ENCODE data around the gene IGF1R.

The IGF1R gene

GRCh38 chr15:98724048-98724447 is 75.7 kb downstream of the IGF1R start:
- no peak for DNase-seq (ENCODE audit: low read depth in 4 of 4, low spot score in 1 of 4)

- no peak for DNase-seq (ENCODE audit: low read depth in 4 of 4, low spot score in 1 of 4)
Measured at GRCh38 chr15:98724494-98724893, 76.2 kb downstream of the IGF1R start.

DNA sequence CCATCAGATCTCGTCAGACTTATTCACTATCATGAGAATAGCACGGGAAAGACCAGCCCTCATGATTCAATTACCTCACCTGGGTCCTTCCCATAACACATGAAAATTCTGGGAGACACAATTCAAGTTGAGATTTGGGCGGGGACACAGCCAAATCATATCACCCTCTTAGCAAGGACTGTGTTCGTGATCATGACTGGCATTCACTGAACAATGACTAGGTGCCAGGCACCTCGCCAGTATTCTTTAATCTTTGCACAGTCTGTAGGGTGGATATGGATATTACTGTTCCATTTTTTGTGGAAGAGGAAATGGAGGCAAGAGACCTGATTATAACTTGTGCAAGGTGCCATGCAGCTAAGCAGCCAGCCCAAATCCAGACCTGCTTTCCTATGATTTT is 77.5 kb downstream of the IGF1R start:
- no peak for DNase-seq (ENCODE audit: low read depth in 4 of 4, low spot score in 1 of 4)

- DNase-seq (ENCODE audit: low read depth in 4 of 4, low spot score in 1 of 4): no peak
Measured at GRCh38 chr15:98727115-98728040, 79.0 kb downstream of the IGF1R start.

GRCh38 chr15:98728082-98728810 is 79.9 kb downstream of the IGF1R start:
- DNase-seq (ENCODE audit: low read depth in 4 of 4, low spot score in 1 of 4): no peak

GRCh38 chr15:98728811-98729160 is 80.4 kb downstream of the IGF1R start:
- no peak for DNase-seq (ENCODE audit: low read depth in 4 of 4, low spot score in 1 of 4)

DNA sequence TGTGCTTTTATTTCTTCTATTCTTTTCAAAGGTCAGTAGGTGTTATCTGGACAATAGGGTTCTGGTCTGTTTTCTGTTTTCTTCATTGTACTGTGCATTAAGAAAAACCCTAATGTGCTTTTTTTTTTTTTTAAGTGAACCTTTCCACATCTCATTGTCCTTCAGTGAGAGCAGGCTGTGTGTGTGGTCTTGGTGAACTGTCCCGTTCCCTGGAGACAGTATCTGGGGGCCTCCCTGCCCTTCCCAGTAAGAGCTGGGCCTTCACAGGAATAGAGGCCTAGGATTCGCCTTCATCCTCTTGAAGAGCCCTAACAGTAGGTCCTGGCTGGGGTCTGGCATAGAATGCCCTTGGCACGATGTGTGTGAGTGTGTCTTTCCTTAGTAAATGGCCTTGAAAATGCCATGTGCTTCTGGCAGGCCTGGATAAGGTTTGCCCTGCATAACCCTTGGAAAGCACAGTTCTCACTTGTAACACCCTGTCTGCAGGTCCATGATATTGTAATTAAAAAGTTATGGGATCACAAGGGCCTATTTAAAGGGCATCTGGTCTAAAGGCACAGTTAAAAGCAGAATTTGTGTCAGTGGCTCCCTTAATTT is 81.2 kb downstream of the IGF1R start:
- no peak for DNase-seq (ENCODE audit: low read depth in 4 of 4, low spot score in 1 of 4)

DNA sequence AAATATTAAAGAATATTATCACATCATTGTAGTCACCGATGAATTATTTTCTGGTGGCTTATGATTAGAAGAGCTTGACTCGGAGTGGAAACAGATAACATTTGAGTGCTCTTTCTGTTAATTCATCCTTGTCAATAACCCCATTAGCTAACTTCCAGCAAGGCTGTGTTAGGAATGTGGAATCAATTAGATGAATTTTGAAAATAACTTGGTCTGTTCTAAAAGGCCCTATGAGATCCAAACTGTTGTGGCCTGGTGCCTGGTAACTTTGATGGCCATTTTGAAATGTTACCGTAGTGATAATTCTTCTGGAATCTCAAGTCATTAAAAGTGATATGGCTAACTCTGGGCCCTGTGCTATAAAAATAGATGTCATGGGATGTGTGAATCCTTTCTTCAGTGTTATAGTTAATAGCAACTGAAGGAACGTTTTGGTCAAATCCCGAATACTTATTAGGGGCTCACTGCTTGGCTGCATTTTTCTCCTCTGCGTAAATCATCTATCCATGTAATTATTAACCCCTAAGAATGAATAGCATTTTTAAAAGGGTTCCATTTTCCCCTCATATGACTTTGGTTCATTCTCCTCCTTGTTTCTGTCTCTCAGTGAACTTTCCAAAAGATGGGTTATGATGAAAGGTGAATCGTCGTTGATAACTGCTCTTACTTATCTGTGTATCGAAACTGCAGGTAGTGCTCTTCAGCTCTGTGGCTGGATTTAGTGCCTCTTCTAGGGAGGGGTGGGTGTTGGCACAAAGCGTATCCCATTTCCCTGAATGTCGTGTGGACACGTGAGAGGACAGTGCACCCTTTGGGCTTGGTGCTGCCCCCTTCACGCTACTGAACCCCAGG is 82.7 kb downstream of the IGF1R start:
- DNase-seq (ENCODE audit: low read depth in 4 of 4, low spot score in 1 of 4): no peak

- no peak for DNase-seq (ENCODE audit: low read depth in 4 of 4, low spot score in 1 of 4)
Measured at GRCh38 chr15:98731712-98732450, 83.5 kb downstream of the IGF1R start.

DNA sequence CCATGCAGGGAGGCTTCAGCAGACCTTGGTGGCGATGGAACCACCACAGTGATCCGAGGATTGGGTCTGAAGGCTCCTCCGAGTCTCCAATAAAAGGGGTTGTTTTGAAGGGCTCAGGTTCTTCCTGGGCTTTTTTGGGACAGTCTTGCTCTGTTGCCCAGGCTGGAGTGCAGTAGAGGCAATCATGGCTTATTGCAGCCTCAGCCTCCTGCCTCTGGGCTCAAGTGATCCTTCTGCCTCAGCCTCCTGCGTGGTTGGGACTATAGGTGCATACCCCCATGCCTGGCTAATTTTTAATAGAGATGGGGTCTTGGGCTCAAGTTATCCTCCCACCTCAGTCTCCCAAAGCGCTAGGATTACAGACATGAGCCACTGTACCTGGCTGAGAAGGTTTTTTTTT is 84.8 kb downstream of the IGF1R start:
- no peak for DNase-seq (ENCODE audit: low read depth in 4 of 4, low spot score in 1 of 4)

- no peak for DNase-seq (ENCODE audit: low read depth in 4 of 4, low spot score in 1 of 4)
Measured at GRCh38 chr15:98734466-98735199, 86.3 kb downstream of the IGF1R start.

GRCh38 chr15:98735304-98735703 is 87.0 kb downstream of the IGF1R start:
- no peak for DNase-seq (ENCODE audit: low read depth in 4 of 4, low spot score in 1 of 4)

- no peak for DNase-seq (ENCODE audit: low read depth in 4 of 4, low spot score in 1 of 4)
Measured at GRCh38 chr15:98735895-98736617, 87.7 kb downstream of the IGF1R start.

DNA sequence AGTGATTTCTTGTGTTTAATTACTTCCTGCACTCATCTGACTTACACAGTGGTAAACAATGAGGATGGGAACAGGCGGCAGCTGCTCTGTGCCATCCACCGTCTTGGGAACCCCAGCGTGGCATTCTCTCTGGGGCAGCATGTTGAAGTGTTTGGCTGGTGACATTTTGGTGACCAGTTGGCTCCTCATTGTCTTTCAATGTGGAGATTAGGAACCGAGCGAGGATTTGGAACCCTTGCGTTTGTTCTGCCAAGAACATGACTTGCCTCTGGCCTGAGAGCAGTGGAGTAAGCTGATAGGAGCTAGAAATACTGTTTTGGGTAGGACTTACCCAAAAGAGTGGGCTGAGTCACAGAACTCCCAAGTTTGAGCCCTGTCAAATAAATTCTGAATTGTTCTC is 88.8 kb downstream of the IGF1R start:
- DNase-seq (ENCODE audit: low read depth in 4 of 4, low spot score in 1 of 4): no peak

DNA sequence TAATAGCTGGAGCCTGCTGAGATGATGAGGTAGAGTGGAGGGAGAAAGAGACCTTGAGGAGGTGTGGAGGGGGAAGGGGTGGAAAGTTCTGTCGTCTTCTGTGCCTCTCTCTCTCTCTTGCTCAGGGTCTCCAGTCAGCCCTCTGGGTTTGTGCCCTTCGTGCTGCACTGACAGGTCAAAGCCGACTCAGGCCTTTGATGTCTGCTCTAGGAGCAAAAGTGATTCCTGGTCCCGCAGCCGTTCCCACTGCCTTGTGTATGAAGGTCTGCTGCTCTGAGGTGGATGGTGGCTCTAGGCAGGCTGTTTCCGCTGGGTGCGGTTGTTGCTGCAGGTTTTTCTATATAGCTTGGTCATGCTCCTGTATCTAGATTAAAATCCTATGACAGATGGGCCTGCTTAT is 89.4 kb downstream of the IGF1R start:
- no peak for DNase-seq (ENCODE audit: low read depth in 4 of 4, low spot score in 1 of 4)

DNA sequence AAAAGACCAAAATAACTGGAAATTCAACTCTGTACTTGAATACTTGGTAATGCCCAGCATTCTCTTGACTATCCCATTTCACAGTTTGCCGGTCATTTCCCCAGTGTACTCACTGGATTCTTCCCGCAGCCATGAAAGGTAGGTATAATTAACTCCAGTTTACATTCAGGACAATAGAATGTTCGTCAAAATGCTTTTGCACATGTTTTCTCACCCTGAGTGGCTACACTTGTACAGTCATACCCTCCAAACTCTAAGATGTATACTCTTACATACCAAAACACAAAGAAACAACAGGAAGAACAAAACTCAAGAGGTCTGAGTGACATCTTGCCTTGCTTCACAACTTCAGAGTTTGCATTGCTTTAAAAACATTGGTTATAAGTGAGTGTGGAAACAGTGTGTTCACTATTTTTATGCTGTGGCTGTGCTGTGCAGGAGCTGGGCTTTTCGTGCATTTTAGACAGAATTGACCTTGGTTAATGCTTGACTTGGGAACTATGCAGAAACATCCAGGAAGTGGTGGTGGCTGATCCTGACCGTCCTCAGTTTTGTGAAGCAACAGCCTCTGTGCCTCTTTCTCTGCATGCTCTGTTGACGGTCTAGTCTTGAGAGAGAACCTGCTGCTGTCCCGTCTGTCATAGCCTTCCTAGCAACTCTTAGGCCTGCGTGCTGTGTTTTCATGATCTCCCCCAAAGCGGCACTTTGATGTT is 90.5 kb downstream of the IGF1R start:
- DNase-seq (ENCODE audit: low read depth in 4 of 4, low spot score in 1 of 4): no peak

DNA sequence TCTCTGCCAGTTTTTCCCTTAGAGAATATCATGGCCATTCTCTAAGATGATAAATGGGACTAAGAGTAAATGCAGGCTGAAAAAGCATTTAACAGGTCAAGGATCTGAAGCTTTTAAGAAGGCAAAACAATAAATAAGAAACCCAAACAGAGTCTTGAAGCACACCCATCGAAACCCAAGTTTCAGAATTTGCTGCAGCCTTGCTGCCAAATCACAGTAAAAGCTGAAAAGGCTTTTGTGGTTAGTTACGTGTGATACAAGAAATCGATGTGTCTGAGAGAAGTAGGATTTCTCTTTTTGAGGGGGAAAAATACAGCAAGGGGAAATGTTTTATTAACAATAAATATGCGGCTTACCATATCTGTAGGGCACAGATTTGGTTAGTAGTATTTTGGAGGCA is 92.0 kb downstream of the IGF1R start:
- DNase-seq (ENCODE audit: low read depth in 4 of 4, low spot score in 1 of 4): no peak

DNA sequence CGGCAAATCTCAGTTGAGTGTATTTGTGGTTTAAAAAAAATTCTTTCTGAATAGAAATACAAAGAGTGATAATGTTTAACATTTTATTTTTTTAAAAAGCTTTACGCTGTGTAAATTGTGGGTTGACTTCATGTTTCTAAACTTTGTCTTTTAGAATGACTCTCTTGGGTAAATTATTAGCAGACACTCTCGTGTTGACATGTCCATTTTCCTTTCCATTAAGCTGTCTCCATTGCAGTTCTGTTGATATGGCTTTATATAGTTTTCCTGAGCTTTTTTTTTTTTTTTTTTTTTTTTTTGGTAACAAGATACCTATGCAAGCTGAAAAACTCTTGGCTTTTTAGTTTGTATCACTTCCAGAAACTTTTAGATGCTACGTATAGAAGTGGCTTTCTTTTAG is 92.6 kb downstream of the IGF1R start:
- no peak for DNase-seq (ENCODE audit: low read depth in 4 of 4, low spot score in 1 of 4)

DNA sequence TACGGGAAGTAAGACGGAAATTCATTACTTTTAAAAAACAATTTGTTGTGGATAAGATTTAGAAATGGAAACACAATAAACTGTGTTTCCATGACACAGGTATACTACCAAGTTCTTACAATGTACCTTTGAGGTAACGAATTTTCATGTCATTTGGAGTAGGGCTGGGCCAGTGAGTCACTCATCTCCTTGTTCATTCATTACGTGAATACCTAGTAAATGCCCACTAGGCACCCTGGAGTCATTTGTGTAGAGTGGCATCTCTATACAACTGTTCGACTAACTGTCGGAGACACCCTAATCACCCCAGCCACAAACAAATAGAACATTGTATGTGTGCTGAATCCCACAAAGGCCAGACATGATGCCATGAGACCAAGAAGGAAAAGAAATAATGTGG is 94.8 kb downstream of the IGF1R start:
- DNase-seq (ENCODE audit: low read depth in 4 of 4, low spot score in 1 of 4): no peak
